ENCODE measurements around the gene TMEM255A. TPM values are rescaled to one million over a fixed set of nuclear protein-coding genes. Genes with fewer than 3 reads are reported as not detected.

TMEM255A gene
- total RNA-seq, 1 experiment from 2014 or later, result 0.31 TPM

- intact Hi-C loops (cut with micrococcal nuclease; ENCODE audit: unreplicated experiment), result loop anchor here (10.0 kb wide), 1 partner anchor 45 kb away; the partner anchor contains the start of gene ZBTB33
- H3K36me3 ChIP-seq (ENCODE audit: control insufficient read depth, insufficient read depth, low read length), result no peaks in the 10 kb centered on the region
- CTCF ChIA-PET, result no interaction called here
- H3K4me1 ChIP-seq (ENCODE audit: control insufficient read depth, insufficient read depth, low read length), result no peaks in the 10 kb centered on the region; the same call in 1 of the 2 replicates
- no peaks in the 10 kb centered on the region for H3K9me3 ChIP-seq (ENCODE audit: control insufficient read depth, insufficient read depth, low read depth, low read length)
- DNase-seq (ENCODE audit: low read depth, low spot score), result no peak
- BruUV-seq (replicated peaks), result no TSS peak
- peaks cover 4% of the 10 kb centered on the region; the same call in 1 of the 2 replicates for H3K27me3 ChIP-seq (ENCODE audit: control insufficient read depth, insufficient read depth, low read length)
- POLR2A ChIA-PET, result no interaction called here
- H3K4me3 ChIP-seq (ENCODE audit: low read depth in 2 of 2, low read length in 2 of 2), result no peak overlapping the region
- TF ChIP-seq SIN3A (IDR thresholded peaks at IDR 0.05; ENCODE audit: borderline replicate concordance, insufficient read depth, low read depth, low read length) (no peak), CTCF (IDR thresholded peaks at IDR 0.05) (peak; percentile 51)
- in situ Hi-C loops (cut with HindIII; ENCODE audit: low pct_unique_long_range_greater_than_20kb, low sequenced_read_pairs), result no loop called here
- no peak overlapping the region for H3K27ac ChIP-seq (ENCODE audit: low read length)
- peak; percentile 76 for ATAC-seq
Measured at GRCh38 chrX:120299928-120300327, 11.3 kb downstream of the TMEM255A start.

- POLR2A ChIA-PET, result interaction anchor here (0.6 kb wide), 1 partner anchor 148 kb away, joined by 3 read pairs; no protein-coding TSS in a partner anchor
- Histone ChIP-seq H3K9me3 (ENCODE audit: control insufficient read depth, insufficient read depth, low read depth, low read length) (no peaks in the 10 kb centered on the region), H3K4me3 (ENCODE audit: low read depth in 2 of 2, low read length in 2 of 2) (no peak overlapping the region), H3K36me3 (ENCODE audit: control insufficient read depth, insufficient read depth, low read length) (no peaks in the 10 kb centered on the region), H3K27ac (ENCODE audit: low read length) (no peak overlapping the region), H3K27me3 (ENCODE audit: control insufficient read depth, insufficient read depth, low read length) (no peaks in the 10 kb centered on the region; the same call in 1 of the 2 replicates), H3K4me1 (ENCODE audit: control insufficient read depth, insufficient read depth, low read length) (no peaks in the 10 kb centered on the region; the same call in 1 of the 2 replicates)
- intact Hi-C loops (cut with micrococcal nuclease; ENCODE audit: unreplicated experiment) (no loop called here), in situ Hi-C loops (cut with HindIII; ENCODE audit: low pct_unique_long_range_greater_than_20kb, low sequenced_read_pairs) (no loop called here)
- CTCF ChIA-PET, result no interaction called here
- ATAC-seq (no peak), DNase-seq (ENCODE audit: low read depth, low spot score) (no peak)
- no TSS peak for BruUV-seq (replicated peaks)
- TF ChIP-seq CTCF (IDR thresholded peaks at IDR 0.05), result no peak
- no peak for TF ChIP-seq SIN3A (IDR thresholded peaks at IDR 0.05; ENCODE audit: borderline replicate concordance, insufficient read depth, low read depth, low read length)
- no peak for TF ChIP-seq POLR2AphosphoS5 (IDR thresholded peaks at IDR 0.05; ENCODE audit: low read depth, low read length)
- no peak for TF ChIP-seq REST (IDR thresholded peaks at IDR 0.05; ENCODE audit: insufficient read depth in 1 of 2, low read depth in 2 of 2, low read length in 1 of 2)
- no peak for TF ChIP-seq TCF7L2 (IDR thresholded peaks at IDR 0.05; ENCODE audit: low read depth, low read length)
Measured at GRCh38 chrX:120297923-120298322, 13.3 kb downstream of the TMEM255A start.

Measured in Panc1 (cell line).